ENCODE measurements around the gene TACC2.

The TACC2 gene

GRCh38 chr10:122204691-122205489 is 215.9 kb downstream of the TACC2 start:
- DNase-seq (ENCODE audit: extremely low read depth, low read depth) = no peak
- no peak for TF ChIP-seq CTCF (IDR thresholded peaks at IDR 0.05; ENCODE audit: low read depth, low read length)

- TF ChIP-seq CTCF (IDR thresholded peaks at IDR 0.05; ENCODE audit: low read depth, low read length) = no peak; the same call in 1 of the 2 replicates
- no peak for DNase-seq (ENCODE audit: extremely low read depth, low read depth)
Observed at GRCh38 chr10:122206471-122207065, 217.6 kb downstream of the TACC2 start.

- no peak for DNase-seq (ENCODE audit: extremely low read depth, low read depth)
- no peak for TF ChIP-seq CTCF (IDR thresholded peaks at IDR 0.05; ENCODE audit: low read depth, low read length)
Observed at GRCh38 chr10:122207163-122207562, 218.2 kb downstream of the TACC2 start.

GRCh38 chr10:122207596-122207995 is 218.6 kb downstream of the TACC2 start:
- no peak for TF ChIP-seq CTCF (IDR thresholded peaks at IDR 0.05; ENCODE audit: low read depth, low read length)
- DNase-seq (ENCODE audit: extremely low read depth, low read depth) = no peak

- TF ChIP-seq CTCF (IDR thresholded peaks at IDR 0.05; ENCODE audit: low read depth, low read length) = no peak
- no peak for DNase-seq (ENCODE audit: extremely low read depth, low read depth)
Observed at GRCh38 chr10:122208571-122209430, 219.8 kb downstream of the TACC2 start.

- no peak for TF ChIP-seq CTCF (IDR thresholded peaks at IDR 0.05; ENCODE audit: low read depth, low read length)
- DNase-seq (ENCODE audit: extremely low read depth, low read depth) = no peak
Observed at GRCh38 chr10:122210481-122211265, 221.7 kb downstream of the TACC2 start.

Data from AG09319 (cell line).